ENCODE measurements around the gene SUMO4. TPM values are rescaled to one million over a fixed set of nuclear protein-coding genes. Genes with fewer than 3 reads are reported as not detected.

The SUMO4 gene
- total RNA-seq, 2 donors from 2014 or later, result 2.0 to 2.4 TPM

GRCh38 chr6:149366267-149366921 lies 33.7 kb upstream of the SUMO4 start:
- intact Hi-C loops (cut with DNase I), result no loop called here

GRCh38 chr6:149368065-149368464 lies 32.0 kb upstream of the SUMO4 start:
- Histone ChIP-seq H3K27me3 (replicated peaks; ENCODE audit: insufficient read depth) (no peaks in the 10 kb centered on the region), H3K9me3 (no peaks in the 10 kb centered on the region), H3K4me3 (no peak overlapping the region), H3K36me3 (no peaks in the 10 kb centered on the region), H3K4me1 (replicated peaks) (no peaks in the 10 kb centered on the region), H3K27ac (no peak overlapping the region)
- intact Hi-C loops (cut with DNase I), result no loop called here
- 92% methylated on average over 1 of the region's 1 CpG for WGBS
- no peak for DNase-seq (ENCODE audit: low spot score)
- TF ChIP-seq CTCF (IDR thresholded peaks at IDR 0.05) (no peak), POLR2A (IDR thresholded peaks at IDR 0.05) (no peak), POLR2AphosphoS5 (IDR thresholded peaks at IDR 0.05) (no peak)

More at GRCh38 chr6:149366267-149366921, 33.7 kb upstream of the SUMO4 start:
- no peak for DNase-seq (ENCODE audit: low spot score)
- no peaks in the 10 kb centered on the region for H3K9me3 ChIP-seq
- H3K4me3 ChIP-seq, result no peak overlapping the region
- WGBS, result 73% methylated on average over 4 of the region's 4 CpGs
- H3K27me3 ChIP-seq (replicated peaks; ENCODE audit: insufficient read depth), result no peaks in the 10 kb centered on the region
- H3K4me1 ChIP-seq (replicated peaks), result no peaks in the 10 kb centered on the region
- TF ChIP-seq POLR2AphosphoS5 (IDR thresholded peaks at IDR 0.05) (no peak), POLR2A (IDR thresholded peaks at IDR 0.05) (no peak), CTCF (IDR thresholded peaks at IDR 0.05) (no peak)
- no peaks in the 10 kb centered on the region for H3K36me3 ChIP-seq
- H3K27ac ChIP-seq, result no peak overlapping the region

- Histone ChIP-seq H3K9me3 (no peaks in the 10 kb centered on the region), H3K4me3 (no peak overlapping the region), H3K36me3 (no peaks in the 10 kb centered on the region), H3K27me3 (replicated peaks; ENCODE audit: insufficient read depth) (no peaks in the 10 kb centered on the region), H3K27ac (no peak overlapping the region), H3K4me1 (replicated peaks) (no peaks in the 10 kb centered on the region)
- intact Hi-C loops (cut with DNase I), result no loop called here
- no peak for DNase-seq (ENCODE audit: low spot score)
- TF ChIP-seq CTCF (IDR thresholded peaks at IDR 0.05) (no peak), POLR2A (IDR thresholded peaks at IDR 0.05) (no peak), POLR2AphosphoS5 (IDR thresholded peaks at IDR 0.05) (no peak)
These were observed 28.9 kb upstream of the SUMO4 start for GRCh38 chr6:149371154-149371553.

- H3K27ac ChIP-seq, result no peak overlapping the region
- no peaks in the 10 kb centered on the region for H3K9me3 ChIP-seq
- intact Hi-C loops (cut with DNase I), result no loop called here
- H3K36me3 ChIP-seq, result no peaks in the 10 kb centered on the region
- no peak overlapping the region for H3K4me3 ChIP-seq
- DNase-seq (ENCODE audit: low spot score), result no peak
- no peaks in the 10 kb centered on the region for H3K27me3 ChIP-seq (replicated peaks; ENCODE audit: insufficient read depth)
- WGBS, result 52% methylated on average over 2 of the region's 2 CpGs
- H3K4me1 ChIP-seq (replicated peaks), result no peaks in the 10 kb centered on the region
- TF ChIP-seq CTCF (IDR thresholded peaks at IDR 0.05) (no peak), POLR2A (IDR thresholded peaks at IDR 0.05) (no peak), POLR2AphosphoS5 (IDR thresholded peaks at IDR 0.05) (no peak)
These were observed 28.0 kb upstream of the SUMO4 start for GRCh38 chr6:149372062-149372461.

GRCh38 chr6:149373511-149373910 lies 26.6 kb upstream of the SUMO4 start:
- intact Hi-C loops (cut with DNase I), result no loop called here
- Histone ChIP-seq H3K36me3 (peaks cover 0 to 3% of the 10 kb centered on the region in 2 donors), H3K4me1 (replicated peaks) (no peaks in the 10 kb centered on the region), H3K27me3 (replicated peaks; ENCODE audit: insufficient read depth) (no peaks in the 10 kb centered on the region), H3K4me3 (no peak overlapping the region), H3K9me3 (no peaks in the 10 kb centered on the region), H3K27ac (no peak overlapping the region)
- DNase-seq (ENCODE audit: low spot score), result no peak
- TF ChIP-seq CTCF (IDR thresholded peaks at IDR 0.05) (no peak), POLR2A (IDR thresholded peaks at IDR 0.05) (no peak), POLR2AphosphoS5 (IDR thresholded peaks at IDR 0.05) (no peak)
- 99% methylated on average over 2 of the region's 2 CpGs for whole genome bisulfite sequencing
